HG02610 (cell line): ENCODE data around the gene C6orf62.
"Not testable (repeated sequence)": the region's sequence is repeated elsewhere in the genome, so short reads cannot be mapped to it uniquely, and the experiment has no call there.

Experiments used
- ATAC-seq: cut with Tn5 transposase; IDR thresholded peaks from one replicate; pipeline ENCODE4 v1.9.1; 2021; ENCODE audit warnings: mild to moderate bottlenecking, moderate library complexity; ENCODE audit not compliant: unreplicated experiment

C6orf62 gene

DNA sequence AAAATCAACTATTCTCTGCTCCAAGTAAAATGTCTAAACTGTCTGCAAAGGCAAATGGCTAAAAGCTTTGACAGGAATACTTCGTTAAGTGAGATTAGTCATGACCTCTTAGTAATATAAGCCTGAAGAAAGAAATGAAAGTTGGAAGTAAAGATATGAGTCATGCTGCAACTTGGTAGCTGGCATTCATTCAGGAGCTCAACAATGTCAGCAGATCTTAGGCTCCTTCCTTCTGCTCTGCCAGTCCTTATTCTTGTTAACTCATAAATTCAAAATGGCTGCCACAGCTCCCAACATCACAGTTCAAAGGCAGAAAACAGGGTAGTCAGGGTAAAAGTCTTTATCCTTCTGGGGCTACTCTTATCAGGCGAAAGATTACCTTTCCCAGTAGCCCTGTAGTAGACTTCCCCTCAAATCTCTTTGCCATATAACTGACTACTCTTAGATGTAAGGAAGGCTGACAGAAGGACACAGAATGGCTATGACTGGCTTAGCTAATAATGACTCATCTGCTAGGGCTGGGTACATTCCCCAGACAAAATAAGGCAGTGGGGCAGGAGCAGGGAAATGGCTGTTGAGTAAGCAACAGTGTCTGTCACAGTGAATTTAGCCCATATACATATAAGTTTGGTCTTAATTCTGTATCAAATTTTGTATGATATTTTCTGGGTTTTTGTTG lies 24.4 kb upstream of the C6orf62 start:
- peak; percentile 97 for ATAC-seq

DNA sequence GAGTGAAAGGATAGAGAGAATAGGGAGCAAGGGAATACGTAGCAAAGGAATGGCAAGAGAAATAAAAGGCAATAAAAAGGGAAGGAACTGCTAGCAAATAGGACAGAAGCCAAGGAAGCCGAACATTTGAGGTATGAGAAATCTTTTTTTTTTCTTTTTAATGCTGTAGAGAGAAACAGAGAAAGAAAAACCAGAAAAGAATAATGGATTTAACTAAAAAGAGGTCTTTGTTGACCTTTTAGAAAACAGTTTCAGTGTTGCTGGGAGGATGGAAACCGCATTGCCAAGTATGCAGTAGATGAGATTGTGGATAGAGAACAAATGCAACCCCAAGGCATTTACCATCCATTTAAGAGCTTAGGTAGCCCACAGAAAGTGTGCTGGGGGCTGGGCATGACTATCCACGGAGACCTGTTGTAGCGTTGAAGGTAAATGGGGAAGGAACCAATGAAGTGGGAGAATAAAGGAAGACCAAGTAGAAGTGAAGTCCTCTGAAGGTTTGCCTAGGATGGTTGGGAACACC lies 23.3 kb upstream of the C6orf62 start:
- no peak for ATAC-seq

DNA sequence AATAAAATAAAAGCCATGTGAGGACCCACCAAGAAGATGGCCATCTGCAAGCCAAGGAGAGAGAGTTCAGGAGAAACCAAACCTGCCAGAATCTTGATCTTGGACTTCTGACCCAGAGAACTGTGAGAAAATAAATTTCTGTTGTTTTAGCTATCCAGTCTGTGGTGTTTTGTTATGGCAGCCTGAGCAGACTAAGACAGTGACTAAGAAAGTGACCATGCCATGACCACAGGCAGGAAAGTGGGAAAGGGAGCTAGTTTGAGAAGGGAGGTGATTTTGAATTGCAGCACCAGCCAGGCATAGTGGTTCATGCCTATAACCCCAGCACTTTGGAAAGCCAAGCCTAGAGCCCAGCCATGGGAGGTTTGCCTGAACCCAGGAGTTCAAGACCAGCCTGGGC lies 21.9 kb upstream of the C6orf62 start:
- no peak for ATAC-seq

DNA sequence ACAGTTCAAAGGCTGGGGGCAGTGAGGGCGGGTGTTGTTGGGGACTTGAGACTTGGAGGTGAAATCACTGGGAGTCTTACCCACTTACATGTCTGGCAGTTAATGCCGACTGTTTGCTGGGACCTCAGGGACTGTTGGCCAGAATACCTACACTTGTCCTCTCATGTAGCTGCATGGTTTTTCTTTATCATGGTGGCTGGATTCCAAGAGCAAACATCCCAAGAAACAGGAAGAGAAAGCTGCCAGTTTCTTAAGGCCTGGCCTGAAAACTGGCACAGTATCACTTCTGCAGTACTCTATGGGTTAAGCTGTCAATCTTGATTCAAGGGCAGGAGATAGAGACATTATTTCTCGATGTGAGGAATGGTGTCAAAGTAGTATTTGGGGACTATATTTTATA lies 19.8 kb upstream of the C6orf62 start:
- ATAC-seq: no peak

DNA sequence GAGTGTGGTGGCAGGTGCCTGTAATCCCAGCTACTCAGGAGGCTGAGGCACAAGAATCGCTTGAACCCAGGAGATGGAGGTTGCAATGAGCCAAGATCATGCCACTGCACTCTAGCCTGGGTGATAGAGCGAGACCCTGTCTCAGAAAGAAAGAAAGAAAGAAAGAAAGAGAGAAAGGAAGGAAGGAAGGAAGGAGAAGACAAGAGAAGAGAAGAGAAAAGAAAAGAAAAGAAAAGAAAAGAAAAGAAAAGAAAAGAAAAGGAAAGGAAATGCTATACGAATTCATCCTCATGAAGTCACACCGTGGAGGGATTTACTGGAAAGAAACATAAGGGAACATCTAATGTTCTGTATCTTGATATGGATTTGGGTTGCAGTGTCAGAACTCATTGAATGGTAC lies 15.8 kb upstream of the C6orf62 start:
- ATAC-seq: not testable (repeated sequence)

DNA sequence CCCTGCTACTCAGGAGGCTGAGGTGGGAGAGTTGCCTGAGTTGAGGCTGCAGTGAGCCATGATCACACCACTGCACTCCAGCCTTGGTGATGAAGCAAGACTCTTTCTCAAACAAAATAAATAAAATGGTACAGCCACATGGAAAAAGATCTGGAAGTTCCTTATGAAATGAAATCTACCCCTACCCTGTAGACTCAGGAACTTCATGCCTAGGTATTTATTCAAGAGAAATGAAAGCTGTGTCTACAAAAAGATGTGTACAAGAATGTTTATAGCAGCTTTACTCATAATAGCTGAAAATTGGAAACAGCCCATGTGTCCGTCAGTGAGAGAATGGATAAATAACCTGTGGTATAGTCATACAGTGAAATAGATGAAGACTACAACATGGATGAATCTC lies 15.2 kb upstream of the C6orf62 start:
- no peak for ATAC-seq

DNA sequence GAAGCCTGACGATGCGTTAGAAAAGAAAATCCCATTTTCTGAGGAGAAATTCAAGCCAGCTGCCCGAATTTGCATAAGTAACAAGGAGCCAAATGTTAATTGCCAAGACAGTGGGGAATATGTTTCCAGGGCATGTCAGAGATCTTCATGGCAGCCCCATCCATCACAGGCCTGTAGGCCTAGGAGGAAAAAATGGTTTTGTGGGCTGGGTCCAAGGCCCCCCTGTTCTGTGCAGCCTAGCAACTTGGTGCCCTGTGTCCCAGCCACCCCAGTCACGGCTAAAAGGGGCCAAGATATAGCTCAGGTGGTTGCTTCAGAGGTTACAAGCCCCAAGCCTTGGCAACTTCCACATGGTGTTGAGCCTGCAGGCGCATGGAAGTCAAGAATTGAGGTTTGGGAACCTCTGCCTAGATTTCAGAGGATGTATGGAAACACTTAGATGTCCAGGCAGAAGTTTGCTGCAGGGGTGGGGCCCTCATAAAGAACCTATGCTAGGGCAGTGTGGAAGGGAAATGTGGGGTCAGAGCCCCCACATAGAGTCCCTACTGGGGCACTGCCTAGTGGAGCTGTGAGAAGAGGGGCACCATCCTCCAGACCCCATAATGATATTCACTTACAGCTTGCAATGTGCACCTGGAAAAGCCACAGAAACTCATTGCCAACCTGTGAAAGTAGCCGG lies 12.6 kb upstream of the C6orf62 start:
- ATAC-seq: not testable (repeated sequence)

DNA sequence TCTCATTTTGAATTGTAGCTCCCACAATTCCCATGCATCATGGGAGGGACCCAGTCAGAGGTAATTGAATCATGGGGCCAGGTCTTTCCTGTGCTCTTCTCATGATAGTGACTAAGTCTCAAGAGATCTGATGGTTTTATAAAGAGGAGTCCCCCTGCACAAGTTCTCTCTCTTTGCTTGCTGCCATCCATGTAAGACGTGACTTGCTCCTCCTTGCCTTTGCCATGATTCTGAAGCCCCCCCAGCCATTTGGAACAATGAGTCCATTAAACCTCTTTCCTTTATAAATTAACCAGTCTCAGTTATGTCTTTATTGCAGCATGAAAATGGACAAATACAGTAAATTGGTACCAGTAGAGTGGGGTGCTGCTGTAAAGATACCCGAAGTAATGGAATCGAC lies 11.7 kb upstream of the C6orf62 start:
- not testable (repeated sequence) for ATAC-seq

DNA sequence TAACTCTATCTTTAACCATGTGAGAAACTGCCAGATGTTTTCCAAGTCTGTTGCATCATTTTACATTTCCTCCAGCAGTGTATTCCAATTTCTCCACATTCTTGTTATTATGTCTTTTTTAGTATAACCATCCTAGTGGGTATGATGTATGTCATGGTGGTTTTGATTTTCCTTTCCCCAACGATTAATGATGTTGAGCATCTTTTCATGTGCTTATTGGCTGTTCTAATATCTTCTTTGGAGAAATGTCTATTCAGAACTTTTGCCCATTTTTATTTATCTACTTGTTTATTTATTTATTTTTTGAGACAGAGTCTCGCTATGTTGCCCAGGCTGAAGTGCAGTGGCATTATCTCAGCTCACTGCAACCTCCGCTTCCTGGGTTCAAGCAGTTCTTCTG lies 4.3 kb upstream of the C6orf62 start:
- ATAC-seq: no peak

DNA sequence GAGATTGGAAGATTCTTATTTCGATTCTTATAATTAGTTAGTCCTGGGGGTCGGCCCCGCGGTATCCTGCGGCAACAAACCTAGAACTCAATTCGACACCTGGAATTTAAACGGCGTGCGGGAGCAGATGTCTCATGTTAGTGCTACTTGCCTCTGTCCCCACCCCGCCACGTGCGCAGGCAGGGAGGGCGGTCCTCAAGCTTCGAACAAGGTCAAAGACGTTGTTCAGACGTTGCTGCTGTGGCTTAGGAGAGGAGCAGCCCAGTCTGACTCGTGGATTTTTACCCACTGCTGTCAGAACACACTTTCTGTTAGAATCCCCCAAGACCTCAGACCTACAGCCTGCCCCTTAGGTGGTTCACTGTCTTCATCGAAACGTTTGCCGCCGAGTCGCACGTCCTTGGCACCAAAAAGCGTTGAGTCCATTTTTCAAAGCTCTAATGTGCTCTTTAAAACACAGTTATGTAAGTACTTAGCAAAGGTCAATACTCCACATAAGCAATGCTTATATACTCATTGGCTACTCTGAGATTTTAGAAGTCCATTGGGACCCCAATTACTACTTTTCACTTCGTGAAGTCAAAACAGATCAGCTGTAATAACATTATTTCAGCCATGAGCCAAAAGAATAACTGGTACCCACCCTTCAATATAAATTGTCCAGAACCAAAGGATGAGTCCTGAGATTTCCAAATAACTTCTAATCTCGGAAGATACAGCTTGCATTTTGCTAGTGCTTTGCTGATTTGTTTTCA lies 2.7 kb upstream of the C6orf62 start:
- ATAC-seq: peak; percentile 58

DNA sequence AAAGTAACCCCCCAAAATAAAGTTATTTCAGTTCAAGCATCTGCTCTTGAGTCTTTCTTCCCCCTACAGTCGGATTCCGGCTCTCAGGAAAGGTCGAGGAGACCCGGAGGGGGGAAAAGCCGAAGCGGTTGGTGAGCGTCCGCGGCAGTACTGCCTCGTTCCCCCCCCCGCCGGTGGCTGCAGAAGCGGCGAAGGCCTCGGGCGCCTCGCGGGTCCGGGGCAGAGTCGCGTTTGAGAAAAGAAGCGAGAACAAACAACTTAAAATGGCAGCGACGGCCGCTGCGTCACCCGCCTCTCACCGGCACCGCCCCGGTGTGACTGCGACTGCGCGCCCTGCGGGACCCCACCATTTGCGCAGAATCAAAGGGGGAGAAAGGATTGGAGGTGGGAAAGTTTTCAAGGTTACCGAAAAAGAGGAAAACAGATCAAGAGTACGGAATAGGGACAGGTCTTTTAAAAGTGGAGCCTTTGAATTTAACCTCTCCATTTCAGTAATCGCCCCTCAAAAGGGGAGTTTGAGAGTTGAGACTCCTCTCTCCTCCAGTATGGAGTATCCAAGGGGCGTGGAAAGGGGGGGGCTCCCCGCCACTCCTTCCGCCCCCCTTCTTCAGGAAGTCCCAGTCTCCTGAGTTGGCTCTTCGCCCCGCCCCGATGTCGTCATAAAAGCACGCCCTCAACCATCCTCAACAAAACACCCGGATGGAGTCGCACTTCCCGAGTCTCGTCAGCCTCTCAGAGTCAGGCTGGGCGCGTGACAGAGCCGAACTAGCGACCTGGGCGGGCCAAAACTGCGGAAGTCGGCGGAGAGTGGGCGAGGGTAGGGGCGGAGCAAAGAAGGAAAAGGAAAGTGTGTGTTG lies 1.9 kb upstream of the C6orf62 start:
- peak; percentile 88 for ATAC-seq

DNA sequence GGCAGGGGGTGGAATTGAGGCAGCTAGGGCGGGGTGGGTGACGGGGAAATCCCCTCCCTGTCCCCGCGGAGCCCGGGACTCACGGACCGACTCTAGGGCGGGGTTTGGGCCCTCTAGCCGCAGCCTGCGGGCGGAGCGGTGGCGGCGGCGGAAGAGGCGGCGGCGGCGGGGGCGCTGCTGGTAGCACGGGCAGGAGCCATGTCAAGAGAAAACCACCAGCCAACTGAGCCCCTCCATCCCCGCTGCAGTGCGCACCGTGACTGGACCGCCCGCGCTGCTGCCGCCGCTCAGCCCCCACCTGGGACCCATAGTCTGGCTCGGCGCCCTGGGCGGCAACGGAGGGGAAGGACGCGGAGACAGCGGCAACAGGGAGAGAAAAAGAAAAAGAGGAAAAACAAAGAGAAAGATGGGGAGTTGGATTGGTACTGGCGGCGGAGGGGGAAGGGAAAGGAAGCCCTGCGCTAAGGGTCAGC lies 1.2 kb upstream of the C6orf62 start:
- ATAC-seq: no peak

DNA sequence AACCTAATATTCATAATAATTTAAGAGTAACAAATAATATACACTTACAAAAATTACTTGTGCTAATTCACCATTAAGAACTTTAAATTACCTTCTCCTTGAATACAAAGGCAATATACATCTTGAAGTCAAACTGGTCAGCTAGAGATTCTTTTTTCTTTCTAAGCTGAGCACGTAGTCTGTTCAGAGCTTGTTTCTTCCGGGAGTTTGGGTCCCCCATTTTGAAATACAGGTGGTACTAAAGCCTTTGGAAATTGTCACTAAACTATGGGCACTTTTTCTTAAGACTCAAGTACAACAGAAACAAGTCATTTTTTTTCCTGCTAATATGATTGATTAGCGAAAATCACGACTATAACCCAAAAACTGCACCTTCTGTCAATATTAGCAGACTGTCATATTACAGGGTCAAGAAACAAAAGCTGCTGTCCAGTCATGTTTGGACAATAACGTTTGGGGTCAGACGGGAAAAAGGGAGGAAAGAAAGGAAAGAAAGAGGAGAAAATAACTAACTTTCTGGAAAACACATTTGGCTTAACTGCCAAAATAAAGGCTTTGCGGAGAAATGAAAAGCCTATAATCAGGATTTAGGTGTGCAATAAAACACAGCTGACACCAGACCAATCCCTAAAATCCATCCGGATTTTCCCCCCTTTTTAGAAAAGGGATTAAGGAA lies 367 bp downstream of the C6orf62 start:
- no peak for ATAC-seq

DNA sequence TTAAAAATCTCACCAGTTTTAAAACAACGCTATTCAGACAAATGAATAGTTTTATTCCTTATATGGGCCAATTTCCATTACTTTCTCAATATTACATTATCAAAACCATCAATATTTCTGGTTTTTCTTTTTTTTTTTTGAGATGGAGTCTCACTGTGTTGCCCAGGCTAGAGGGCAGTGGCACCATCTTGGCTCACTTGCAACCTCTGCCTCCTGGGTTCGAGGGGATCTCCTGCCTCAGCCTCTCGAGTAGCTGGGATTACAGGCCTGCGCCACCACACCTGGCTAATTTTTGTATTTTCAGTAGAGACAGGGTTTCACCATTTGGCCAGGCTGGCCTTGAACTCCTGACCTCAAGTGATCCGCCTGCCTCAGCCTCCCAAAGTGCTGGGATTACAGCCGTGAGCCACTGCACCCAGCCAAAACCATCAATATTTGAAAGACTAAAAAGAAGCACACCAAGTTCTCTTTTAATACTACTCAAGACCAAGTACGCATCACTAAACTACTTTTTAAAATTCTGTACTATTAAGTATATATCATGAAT lies 2.3 kb downstream of the C6orf62 start:
- ATAC-seq: not testable (repeated sequence)

DNA sequence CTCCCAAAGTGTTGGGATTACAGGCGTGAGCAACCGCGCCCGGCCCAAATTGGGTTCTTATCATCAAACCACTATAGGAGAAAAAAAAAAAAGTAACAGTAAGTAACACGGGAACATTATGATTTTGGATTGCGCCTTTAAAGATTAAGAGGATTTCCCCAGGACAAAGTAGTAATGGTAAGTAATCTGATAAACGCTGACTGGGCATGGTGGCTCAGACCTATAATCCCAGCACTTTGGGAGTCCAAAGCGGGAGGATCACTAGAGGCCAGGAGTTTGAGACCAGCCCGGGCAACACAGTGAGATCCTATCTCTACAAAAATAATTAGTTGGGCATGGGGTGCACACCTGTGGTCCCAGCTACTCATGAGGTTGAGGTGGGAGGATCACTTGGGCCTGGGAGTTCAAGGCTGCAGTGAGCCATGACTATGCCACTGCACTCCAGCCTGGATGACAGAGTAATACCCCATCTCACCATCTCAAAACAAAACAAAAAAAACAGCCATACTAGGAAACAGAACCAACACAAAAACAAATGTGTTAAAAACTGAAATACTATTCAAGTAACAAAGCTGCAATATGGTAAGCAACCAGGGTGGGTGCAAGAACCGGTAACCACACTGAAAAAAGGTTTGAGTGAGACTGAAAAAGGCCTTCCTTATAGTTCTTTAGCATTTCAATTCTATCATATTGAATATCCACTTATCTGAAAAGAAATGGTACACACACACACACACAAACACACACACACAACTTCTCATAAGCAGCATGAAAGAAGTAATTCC lies 8.2 kb downstream of the C6orf62 start:
- ATAC-seq: no peak

DNA sequence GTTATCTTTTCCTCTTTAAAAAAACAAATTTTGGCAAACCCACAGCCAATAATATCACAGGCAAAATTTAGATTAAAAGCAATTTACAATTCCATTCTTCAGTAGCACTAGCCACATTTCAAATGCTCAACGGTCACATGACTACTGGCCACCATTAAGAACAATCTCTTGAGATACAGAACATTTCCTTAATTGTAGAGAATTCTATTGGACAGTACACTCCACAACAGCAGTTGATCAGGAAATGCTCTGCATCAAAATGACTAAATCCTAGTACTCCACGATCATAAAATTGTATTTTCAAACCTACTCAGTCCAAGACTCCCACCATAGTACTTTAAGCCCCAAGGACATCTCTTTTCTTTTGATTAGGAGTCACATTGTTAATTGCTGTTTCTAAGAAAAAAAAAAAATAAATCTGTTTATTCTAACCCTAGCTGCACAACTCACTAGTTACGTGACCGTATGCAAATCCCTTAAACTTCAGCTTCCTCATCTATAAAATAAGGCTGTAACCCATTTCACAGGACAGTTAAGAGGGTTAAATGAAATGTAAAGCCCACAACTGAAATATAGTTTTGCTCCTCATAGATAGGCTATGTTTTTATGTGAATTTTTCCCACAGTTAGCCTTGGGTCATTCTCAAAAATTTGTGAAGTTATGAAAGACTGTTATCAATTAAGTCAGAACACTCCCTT lies 9.8 kb downstream of the C6orf62 start:
- no peak for ATAC-seq

DNA sequence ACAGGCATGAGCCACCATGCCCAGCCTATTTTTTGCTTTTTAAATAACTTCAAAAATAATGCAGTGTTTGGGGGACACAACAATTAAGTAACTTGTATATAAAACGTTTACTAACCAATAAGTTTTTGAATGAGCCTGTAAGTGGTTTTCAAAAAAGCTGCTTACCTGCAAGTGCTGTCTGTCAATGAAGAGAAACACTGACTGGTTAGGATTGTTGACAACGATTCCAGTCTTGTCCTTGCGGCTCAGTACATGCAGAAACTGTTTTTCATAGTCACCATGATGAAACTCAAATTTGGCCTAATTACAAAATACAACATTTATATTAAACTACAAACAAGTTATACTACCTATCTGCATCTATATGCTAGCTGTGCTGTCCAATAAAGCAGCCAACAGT lies 10.3 kb downstream of the C6orf62 start:
- ATAC-seq: no peak

DNA sequence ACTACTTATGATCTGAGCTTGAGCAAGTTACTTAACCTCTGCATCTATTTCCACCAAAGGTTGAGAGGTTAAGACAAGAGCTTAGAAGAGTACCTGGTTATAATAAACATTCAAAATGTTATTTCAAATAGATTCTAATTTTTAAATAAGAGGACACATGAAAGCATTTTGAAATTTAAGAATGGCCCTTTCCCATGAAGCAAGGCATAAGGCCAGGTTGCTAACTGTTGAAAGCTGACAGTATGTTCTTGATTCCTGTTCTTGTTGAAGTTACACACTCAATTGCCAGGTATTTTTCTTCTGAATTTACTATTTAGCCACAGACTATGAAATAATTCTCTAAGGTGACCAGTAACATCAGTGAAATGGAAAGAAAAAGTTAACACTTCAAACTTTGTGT lies 14.5 kb downstream of the C6orf62 start:
- no peak for ATAC-seq
